Left kidney (tissue), 2 donors: Measurements from ENCODE around the gene TSHZ1. TPM values are rescaled to one million over a fixed set of nuclear protein-coding genes. Genes with fewer than 3 reads are reported as not detected.

Experiments used
- DNase-seq: peaks from one replicate; pipeline ENCODE4 v3.0.0-alpha.2; 2013
- polyA plus RNA-seq: library from polyadenylated mRNA; unstranded; fragments of 120-200 nt; gene quantifications from one replicate; pipeline ENCODE4 v1.2.1, GENCODE V29; 2013; ENCODE audit not compliant: insufficient read length

Gene TSHZ1
- polyA plus RNA-seq, 1 donor, result 33.2 TPM

DNA sequence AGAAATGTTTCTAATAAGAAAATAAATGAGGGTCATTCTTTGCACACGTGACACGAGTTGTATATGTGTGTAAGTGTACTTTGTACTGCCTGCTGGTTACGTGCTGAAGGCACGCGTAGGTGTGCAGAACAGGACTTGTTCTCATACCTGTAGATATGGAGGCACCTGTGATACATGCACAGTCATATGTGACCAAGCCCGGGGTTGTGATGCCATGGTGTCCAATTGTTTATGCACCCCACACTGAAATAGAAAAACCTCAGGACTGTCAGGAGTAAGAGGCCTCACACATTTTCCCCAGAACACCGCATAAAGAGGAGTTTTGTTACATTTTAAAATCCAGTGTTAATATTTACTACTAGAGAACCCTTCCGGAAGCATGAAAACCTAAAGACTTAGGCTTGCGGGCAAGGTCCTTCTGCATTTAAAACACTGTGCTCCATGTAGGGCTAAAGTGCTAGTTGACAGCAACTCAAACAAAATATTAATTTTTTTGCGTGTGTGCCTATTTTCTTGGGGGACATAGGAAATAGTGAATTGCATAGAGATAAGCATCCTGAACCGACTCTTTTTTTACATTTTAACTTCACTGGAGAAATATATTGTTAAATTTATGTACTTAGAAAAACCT is 9.3 kb downstream of the TSHZ1 start:
- no peak for DNase-seq

DNA sequence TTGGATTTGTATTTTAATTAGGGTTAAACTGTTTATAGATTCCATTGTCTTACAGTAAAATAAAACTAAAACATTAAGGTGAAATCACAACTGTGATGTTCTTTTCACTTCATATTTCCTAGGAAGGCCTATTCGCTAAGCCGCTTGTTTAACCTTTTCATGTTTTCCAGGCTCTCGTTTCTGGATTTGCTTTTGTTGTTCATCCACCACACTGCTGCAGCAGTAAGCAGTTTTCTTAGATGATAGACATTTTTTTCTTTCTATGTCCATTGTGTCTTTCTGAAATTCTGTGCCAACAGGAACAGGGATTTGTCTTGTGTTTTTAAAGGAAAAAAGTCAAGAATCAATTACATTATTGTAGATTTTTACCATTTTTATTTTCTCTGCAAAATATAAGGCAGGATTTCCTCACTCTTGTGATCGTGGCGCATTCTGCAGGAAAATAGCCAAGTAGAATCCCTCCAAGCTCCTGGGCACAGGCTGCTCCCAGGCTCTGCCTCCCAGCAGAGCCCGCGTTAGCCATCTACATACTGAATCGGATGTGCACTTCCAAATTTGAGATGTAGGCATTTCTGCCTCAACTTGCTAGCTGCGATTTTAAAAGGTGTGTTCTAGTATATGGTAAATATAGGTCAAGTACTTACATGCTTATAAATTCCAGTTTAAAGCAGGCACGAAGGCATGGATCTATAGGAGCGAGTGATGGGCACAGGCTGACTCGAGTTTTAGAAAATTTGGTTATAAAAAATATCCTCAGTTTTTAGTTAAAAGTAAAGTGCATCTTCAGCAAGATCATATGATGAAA is 10.2 kb downstream of the TSHZ1 start:
- DNase-seq, result no peak

- no peak for DNase-seq
Measured at GRCh38 chr18:75221397-75221796, 10.8 kb downstream of the TSHZ1 start.

DNA sequence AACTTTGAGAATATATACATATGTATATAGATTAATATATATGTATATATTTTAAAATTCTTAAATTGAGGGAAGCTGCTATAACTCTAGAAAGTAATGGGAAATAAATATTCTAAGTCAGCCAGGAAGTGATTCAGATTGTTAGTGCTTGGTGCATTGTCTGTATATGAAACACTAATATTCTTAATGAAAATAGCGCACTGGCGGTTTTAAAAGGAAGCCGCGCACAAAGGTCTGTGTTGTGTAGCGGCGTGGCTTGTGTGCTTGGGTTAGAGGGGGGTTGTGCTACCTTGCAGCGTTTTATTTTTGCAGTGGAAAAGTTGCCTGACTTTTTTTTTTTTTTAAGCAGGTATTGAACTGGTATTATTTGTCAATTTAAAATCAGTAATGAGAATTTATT is 11.3 kb downstream of the TSHZ1 start:
- DNase-seq, result no peak

DNA sequence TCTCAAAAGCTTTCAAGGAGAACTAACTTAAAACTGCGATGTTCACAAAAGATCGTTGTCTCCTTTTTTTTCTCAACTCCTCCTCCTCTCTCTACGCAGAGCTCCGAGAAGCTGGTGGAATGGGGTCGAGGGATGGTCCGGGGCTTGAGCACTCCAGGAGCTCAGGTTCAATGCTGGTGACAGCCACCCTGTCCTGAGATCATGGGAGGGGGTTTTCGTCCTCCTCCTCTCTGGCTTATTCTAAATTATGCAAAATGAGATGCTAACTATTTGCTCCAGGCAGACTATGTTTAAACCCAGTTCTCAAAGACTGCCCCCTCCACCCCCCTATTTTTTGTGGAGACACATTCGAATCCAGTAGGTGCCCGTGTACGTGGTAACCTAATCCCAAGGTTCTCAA is 11.8 kb downstream of the TSHZ1 start:
- no peak for DNase-seq

GRCh38 chr18:75223687-75224347 is 13.2 kb downstream of the TSHZ1 start:
- DNase-seq, result no peak

DNA sequence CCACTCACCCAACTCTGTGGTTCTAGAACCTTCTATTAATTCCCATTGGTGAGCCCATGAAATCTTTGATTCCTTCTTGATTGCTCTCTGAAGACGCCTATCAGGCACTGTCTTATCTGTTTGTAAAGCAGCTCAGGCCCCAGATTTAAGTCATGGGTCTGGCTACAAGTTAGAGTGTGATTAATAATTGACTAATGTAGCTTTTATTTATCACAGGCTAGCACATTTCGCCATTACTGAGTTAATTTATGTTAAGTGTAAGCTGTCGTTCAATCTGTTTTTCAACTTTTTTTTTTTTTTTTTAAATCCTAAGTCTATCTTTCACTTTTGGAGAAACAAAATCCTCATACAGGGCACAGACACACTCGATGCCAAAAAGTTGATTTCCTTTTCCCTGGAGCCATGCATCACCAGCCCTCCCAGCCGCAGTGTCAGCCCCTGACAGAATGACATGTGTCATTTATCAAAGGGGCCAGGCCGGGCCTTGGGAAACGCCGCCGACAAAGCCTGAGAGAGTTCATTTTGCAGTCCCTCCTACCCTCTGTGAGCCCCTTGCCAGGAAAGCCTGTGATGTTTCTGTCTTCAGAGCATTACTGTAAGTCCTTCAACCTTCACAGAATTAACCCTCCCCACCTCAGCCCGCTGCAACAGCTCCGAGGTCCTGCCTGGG is 15.8 kb downstream of the TSHZ1 start:
- no peak for DNase-seq

- no peak for DNase-seq
Measured at GRCh38 chr18:75226956-75227316, 16.3 kb downstream of the TSHZ1 start.

DNA sequence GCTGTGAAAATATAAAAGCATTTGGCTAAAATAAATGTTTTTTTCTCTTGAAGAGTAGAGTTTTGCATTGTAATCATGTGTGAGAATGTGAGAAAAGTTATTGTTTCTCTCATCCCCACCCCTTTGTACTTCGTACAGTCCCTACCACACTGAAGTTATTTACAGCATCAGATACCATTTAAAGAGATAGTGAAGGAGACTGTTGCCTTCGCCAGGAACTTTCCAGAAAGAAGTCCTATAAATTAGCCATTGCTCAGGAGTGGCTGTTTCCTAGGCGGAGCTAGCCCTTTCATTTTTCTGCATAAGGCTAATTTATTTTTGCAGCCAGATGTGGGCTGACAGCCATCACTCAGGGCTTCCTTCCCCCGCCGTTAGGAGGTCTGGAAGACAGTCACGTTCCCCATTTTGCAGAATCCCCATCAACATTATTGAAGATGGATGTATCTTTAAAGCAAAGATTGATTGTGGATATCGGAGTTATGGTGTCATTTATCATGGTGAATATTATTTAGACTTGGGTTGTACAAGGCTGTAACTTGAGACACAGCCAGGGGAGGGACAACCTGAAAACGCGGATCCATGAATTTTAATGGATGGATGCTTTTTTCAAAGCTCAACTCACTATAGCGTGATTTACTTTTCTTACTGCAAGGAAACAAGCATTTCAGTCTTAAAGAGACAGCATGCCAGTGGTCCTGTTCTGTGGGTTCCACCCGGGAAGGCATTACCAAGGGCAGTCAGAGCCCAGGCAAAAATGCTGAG is 17.1 kb downstream of the TSHZ1 start:
- DNase-seq, result no peak

- DNase-seq, result no peak
Measured at GRCh38 chr18:75228967-75229366, 18.4 kb downstream of the TSHZ1 start.

- no peak for DNase-seq
Measured at GRCh38 chr18:75229437-75229836, 18.8 kb downstream of the TSHZ1 start.

DNA sequence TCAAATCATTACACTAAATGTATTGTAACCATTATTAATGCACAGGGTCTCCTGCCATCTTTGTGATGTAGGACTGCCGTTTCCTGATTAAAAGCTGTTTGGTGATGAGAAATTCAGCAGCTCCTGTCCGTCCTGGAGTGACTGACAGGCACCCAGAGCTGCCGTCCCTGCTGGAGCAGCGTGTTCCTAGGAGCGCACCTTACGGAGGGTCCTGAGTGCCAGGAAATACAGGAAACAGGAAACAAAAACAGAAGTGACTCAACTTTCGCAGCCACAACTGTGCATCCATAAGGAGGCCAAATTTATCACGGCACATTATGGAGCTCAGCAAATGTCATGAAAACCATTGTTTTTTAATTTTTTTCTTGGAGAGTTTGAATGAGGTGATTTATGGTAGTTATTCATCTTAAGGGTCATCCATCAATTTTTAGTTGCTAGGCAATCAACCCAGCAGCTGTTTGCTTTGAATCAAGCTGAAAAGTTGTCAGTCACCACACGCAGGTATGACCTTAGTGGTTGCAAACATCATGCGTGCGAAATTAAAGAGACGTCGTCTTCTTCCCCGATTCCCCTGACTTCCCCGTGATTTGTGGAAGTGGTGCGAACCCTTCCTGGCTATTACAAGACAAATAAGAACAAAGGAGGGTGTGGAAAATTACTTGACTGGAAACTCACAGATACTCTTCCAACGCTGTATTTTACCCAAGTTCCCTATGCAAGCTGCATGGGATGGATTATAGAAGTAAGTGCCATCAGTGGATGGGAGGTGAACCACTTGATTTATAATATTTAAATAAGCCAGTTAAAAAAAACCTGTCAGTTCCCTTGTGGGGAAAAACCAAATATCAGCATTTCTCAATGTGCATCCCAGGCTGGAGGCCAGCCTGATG is 19.8 kb downstream of the TSHZ1 start:
- DNase-seq, result no peak

- DNase-seq, result no peak
Measured at GRCh38 chr18:75231053-75231406, 20.4 kb downstream of the TSHZ1 start.

- DNase-seq, result no peak
Measured at GRCh38 chr18:75234901-75235300, 24.3 kb downstream of the TSHZ1 start.

DNA sequence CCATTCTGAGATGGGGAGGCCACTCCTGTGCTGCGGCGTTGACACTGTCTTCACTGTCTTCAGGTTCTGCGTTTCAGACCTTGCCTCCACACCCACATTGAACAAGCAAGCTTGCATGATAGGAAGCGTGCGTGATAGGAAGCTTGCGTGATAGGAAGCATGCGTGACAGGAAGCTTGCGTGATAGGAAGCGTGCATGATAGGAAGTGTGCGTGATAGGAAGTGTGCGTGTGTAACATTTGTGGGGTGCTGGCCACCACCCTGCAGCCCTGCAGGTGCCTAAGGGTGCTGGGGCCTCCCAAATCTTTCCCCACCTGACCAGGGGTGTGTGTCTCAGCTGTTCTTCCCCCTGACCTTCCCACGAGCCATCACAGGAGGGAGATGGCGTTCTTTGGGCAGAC is 25.3 kb downstream of the TSHZ1 start:
- DNase-seq, result no peak

- DNase-seq, result no peak
Measured at GRCh38 chr18:75238100-75238499, 27.5 kb downstream of the TSHZ1 start.

GRCh38 chr18:75238786-75239185 is 28.2 kb downstream of the TSHZ1 start:
- no peak for DNase-seq

GRCh38 chr18:75240433-75240832 is 29.8 kb downstream of the TSHZ1 start:
- DNase-seq, result no peak

DNA sequence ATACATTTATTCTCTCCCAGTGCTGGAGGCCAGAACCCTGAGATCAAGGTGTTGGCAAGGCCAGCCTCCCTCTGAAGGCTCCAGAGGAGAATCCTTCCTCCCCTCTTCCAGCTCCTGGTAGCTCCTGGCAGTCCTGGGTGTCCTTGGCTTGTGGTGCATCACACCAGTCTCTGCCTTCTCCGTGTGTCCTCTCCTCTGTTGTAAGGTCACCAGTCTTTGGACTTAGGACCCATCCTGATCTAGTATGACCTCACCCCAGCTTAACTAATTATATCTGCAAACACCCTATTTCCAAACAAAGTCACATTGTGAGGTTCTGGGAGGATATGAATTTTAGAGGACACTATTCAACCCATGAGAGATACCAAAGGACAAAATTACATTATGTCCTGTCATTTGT is 31.1 kb downstream of the TSHZ1 start:
- no peak for DNase-seq

DNA sequence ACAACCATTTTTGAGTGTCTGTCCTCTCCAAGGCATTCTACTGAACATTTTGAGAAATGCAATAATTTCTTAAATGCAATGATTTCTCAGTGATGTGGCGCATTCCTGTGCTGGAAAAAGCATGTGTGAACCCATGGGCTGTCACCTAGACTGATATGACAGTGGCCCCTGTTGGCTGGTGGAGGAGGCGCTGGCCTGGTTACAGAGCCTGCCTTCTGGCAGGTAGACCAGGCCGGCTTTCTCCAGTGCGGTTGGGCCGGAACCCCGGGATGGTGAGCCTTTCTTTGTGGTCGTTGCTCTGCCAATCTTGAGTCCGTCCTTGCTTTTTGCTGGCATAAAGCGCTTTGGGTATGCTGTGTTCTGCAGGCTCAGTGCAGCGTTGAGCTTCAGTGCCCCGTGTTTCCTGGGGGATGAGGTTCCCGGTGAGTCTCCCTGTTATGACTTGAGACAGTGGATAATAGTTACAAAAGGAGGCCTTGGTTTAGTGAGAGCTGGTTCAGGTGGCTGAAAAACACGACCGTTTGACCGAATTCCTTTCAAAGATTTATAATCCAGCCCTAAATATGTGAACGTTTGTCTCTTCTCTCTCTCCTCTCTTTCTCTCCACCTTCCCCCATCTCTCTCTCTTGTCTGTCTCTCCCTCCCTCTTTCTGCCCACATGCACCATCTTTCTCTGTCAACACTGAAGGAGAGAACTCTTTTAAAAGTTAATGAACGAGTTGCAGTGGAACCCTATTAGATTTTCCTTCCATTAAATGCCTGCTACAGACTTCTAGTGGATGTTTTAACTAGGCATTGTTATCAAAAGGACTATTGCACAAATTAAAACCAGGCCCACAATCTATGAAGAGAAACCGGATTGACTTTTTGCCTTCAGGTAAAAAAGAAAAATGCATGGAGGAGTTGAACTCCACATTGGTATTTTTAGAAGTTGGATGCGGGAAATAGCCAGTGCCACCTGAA is 34.0 kb downstream of the TSHZ1 start:
- DNase-seq, result no peak
